ENCODE data around the gene OR5C1. TPM values are rescaled to one million over a fixed set of nuclear protein-coding genes. Genes with fewer than 3 reads are reported as not detected.

Gene OR5C1
- not detected for polyA plus RNA-seq (2013, experiment 1 of 2)
- polyA plus RNA-seq (2013, experiment 2 of 2) = not detected

DNA sequence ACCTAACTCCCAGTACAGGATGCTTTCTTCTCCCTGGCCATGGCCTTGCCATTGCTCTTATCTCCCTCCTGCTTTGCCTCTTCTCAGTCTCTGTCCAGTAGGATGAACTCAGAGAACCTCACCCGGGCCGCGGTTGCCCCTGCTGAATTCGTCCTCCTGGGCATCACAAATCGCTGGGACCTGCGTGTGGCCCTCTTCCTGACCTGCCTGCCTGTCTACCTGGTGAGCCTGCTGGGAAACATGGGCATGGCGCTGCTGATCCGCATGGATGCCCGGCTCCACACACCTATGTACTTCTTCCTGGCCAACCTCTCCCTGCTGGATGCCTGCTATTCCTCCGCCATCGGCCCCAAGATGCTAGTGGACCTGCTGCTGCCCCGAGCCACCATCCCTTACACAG, at the start of gene OR5C1:
TSS of gene OR5C1 (plus strand) at position 103 of the 400 bp plus-strand sequence. CDS start at position 103, 0 bp downstream.
- no peak within 1 kb of the TSS for H3K4me3 ChIP-seq (ENCODE audit: extremely low read depth, insufficient read depth, low read length, poor library complexity, severe bottlenecking)
- H3K27ac ChIP-seq (ENCODE audit: low read depth, low read length, severe bottlenecking) = no peak within 1 kb of the TSS
- H3K36me3 ChIP-seq (ENCODE audit: control insufficient read depth, insufficient read depth, low read length) = no peaks in the 10 kb centered on the region
- no peaks in the 10 kb centered on the region for H3K4me1 ChIP-seq (ENCODE audit: control insufficient read depth, insufficient read depth, low read length, poor library complexity, severe bottlenecking)
- WGBS, 2 experiments (ENCODE audit: insufficient coverage in 2 of 2) = 88 to 93% methylated on average over 6 to 12 of the region's 12 CpGs
- H3K9me3 ChIP-seq (ENCODE audit: control insufficient read depth, low read length) = no peaks in the 10 kb centered on the region

- no peaks in the 10 kb centered on the region for H3K4me1 ChIP-seq (ENCODE audit: control insufficient read depth, insufficient read depth, low read length, poor library complexity, severe bottlenecking)
- no peak within 1 kb of the TSS for H3K27ac ChIP-seq (ENCODE audit: low read depth, low read length, severe bottlenecking)
- 60 to 67% methylated on average over 6 of the region's 6 CpGs for WGBS, 2 experiments (ENCODE audit: insufficient coverage in 2 of 2)
- no peak within 1 kb of the TSS for H3K4me3 ChIP-seq (ENCODE audit: extremely low read depth, insufficient read depth, low read length, poor library complexity, severe bottlenecking)
- H3K36me3 ChIP-seq (ENCODE audit: control insufficient read depth, insufficient read depth, low read length) = no peaks in the 10 kb centered on the region
- peaks cover 21% of the 10 kb centered on the region for H3K9me3 ChIP-seq (ENCODE audit: control insufficient read depth, low read length)
These were observed 46.7 kb upstream of the OR5C1 start, which contains the start of gene OR1L6 for GRCh38 chr9:122742003-122742402. Gene OR1L6 (plus strand): TSS chr9:122742303. CDS start chr9:122749848, 7,545 bp downstream.

DNA sequence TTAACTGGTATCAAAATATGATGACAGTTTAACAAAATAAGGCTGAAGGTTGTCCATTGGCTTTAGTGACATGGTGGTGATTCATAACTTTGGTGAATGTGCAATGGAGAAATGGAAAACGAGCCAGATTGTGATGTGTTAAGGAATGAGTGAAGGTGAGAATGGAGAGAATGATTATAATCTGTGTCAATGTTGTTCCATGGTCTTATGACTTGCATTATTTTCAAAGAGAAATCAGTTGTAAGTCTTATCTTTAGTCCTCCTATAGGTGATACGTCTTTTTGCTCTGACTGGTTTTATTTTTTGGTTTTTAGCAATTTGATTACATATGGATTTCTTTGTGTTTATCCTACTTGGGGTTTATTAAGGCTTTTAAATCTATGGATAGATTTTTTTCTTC, 33.9 kb upstream of the OR5C1 start:
- H3K27ac ChIP-seq (ENCODE audit: low read depth, low read length, severe bottlenecking) = no peak overlapping the region
- H3K36me3 ChIP-seq (ENCODE audit: control insufficient read depth, insufficient read depth, low read length) = no peaks in the 10 kb centered on the region
- 0% methylated on average over 1 of the region's 2 CpGs for WGBS, 2 experiments (ENCODE audit: insufficient coverage in 2 of 2)
- H3K9me3 ChIP-seq (ENCODE audit: control insufficient read depth, low read length) = peaks cover 26% of the 10 kb centered on the region
- H3K4me3 ChIP-seq (ENCODE audit: extremely low read depth, insufficient read depth, low read length, poor library complexity, severe bottlenecking) = no peak overlapping the region
- H3K4me1 ChIP-seq (ENCODE audit: control insufficient read depth, insufficient read depth, low read length, poor library complexity, severe bottlenecking) = no peaks in the 10 kb centered on the region

DNA sequence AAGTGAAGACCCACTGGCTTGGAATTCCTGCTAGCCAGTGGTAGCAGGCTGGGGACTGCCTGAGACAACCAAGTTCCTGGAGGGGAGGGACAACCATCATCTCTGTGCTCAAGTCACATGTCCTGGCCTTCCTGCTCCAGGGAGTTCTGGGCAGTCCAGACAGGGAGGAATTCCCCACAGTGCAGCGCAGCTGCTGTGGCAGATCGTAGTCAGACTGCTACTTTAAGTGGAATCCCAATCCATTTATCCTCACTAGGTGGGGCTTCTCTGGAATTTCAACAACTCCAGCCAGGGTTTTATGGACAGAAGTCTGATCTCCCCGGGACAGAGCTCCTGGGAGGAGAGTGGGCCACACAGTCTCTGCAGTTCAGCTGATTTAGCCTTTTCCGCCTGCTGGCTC, 20.9 kb upstream of the OR5C1 start:
- Histone ChIP-seq H3K9me3 (ENCODE audit: control insufficient read depth, low read length) (peaks cover 11% of the 10 kb centered on the region), H3K4me1 (ENCODE audit: control insufficient read depth, insufficient read depth, low read length, poor library complexity, severe bottlenecking) (no peaks in the 10 kb centered on the region), H3K4me3 (ENCODE audit: extremely low read depth, insufficient read depth, low read length, poor library complexity, severe bottlenecking) (no peak overlapping the region), H3K36me3 (ENCODE audit: control insufficient read depth, insufficient read depth, low read length) (no peaks in the 10 kb centered on the region), H3K27ac (ENCODE audit: low read depth, low read length, severe bottlenecking) (no peak overlapping the region)
- WGBS, 2 experiments (ENCODE audit: insufficient coverage in 2 of 2) = 76 to 81% methylated on average over 3 to 4 of the region's 4 CpGs

GRCh38 chr9:122777052-122777451, 11.7 kb upstream of the OR5C1 start:
- Histone ChIP-seq H3K4me3 (ENCODE audit: extremely low read depth, insufficient read depth, low read length, poor library complexity, severe bottlenecking) (no peak overlapping the region), H3K27ac (ENCODE audit: low read depth, low read length, severe bottlenecking) (no peak overlapping the region), H3K9me3 (ENCODE audit: control insufficient read depth, low read length) (peaks cover 6% of the 10 kb centered on the region), H3K36me3 (ENCODE audit: control insufficient read depth, insufficient read depth, low read length) (no peaks in the 10 kb centered on the region), H3K4me1 (ENCODE audit: control insufficient read depth, insufficient read depth, low read length, poor library complexity, severe bottlenecking) (peaks cover 9% of the 10 kb centered on the region)
- 91 to 98% methylated on average over 5 to 6 of the region's 8 CpGs for WGBS, 2 experiments (ENCODE audit: insufficient coverage in 2 of 2)

DNA sequence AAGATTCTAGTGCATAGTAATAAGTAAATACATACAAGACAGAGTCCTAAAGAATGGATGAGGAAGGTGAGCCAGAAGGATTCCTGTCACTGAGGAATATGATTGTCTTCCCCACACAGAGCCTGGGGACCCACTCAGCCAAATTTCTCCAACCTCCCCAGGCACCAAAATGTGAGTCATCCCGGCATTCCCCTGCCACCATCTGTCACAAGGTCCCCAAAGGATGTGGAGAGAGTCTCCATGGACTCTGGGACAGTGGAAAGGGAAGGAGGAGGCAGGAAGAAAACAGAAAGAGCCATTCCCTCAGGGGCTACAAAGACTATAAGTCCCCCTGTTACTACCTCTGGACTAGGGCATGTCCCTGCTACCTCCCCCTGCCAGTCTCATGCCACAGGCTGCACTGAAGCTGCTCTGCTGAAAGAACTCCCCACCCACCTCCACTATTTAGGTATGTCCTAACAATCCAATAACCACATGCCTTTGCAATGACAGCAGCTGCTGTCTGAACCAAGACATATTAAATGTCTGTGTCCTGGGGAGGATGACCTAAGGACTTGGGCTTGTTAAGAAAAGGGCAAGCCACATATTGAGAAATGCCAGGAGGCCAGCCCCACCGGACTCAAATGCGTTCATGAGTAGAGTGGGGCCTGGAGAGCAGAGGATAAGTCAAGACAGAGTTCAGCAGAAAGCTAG, 10.7 kb upstream of the OR5C1 start:
- peaks cover 2% of the 10 kb centered on the region for H3K9me3 ChIP-seq (ENCODE audit: control insufficient read depth, low read length)
- H3K4me1 ChIP-seq (ENCODE audit: control insufficient read depth, insufficient read depth, low read length, poor library complexity, severe bottlenecking) = peaks cover 9% of the 10 kb centered on the region
- WGBS, 2 experiments (ENCODE audit: insufficient coverage in 2 of 2) = 65 to 83% methylated on average over 1 to 2 of the region's 3 CpGs
- H3K4me3 ChIP-seq (ENCODE audit: extremely low read depth, insufficient read depth, low read length, poor library complexity, severe bottlenecking) = no peak overlapping the region
- no peak overlapping the region for H3K27ac ChIP-seq (ENCODE audit: low read depth, low read length, severe bottlenecking)
- no peaks in the 10 kb centered on the region for H3K36me3 ChIP-seq (ENCODE audit: control insufficient read depth, insufficient read depth, low read length)

- Histone ChIP-seq H3K36me3 (ENCODE audit: control insufficient read depth, insufficient read depth, low read length) (no peaks in the 10 kb centered on the region), H3K9me3 (ENCODE audit: control insufficient read depth, low read length) (no peaks in the 10 kb centered on the region), H3K4me1 (ENCODE audit: control insufficient read depth, insufficient read depth, low read length, poor library complexity, severe bottlenecking) (peaks cover 9% of the 10 kb centered on the region), H3K27ac (ENCODE audit: low read depth, low read length, severe bottlenecking) (no peak overlapping the region), H3K4me3 (ENCODE audit: extremely low read depth, insufficient read depth, low read length, poor library complexity, severe bottlenecking) (no peak overlapping the region)
- WGBS, 2 experiments (ENCODE audit: insufficient coverage in 2 of 2) = 89 to 90% methylated on average over 1 to 2 of the region's 3 CpGs
These were observed 9.6 kb upstream of the OR5C1 start for GRCh38 chr9:122779181-122779580.

GRCh38 chr9:122780026-122780425, 8.7 kb upstream of the OR5C1 start:
- H3K36me3 ChIP-seq (ENCODE audit: control insufficient read depth, insufficient read depth, low read length) = no peaks in the 10 kb centered on the region
- no peak overlapping the region for H3K4me3 ChIP-seq (ENCODE audit: extremely low read depth, insufficient read depth, low read length, poor library complexity, severe bottlenecking)
- 80% methylated on average over 1 of the region's 4 CpGs; no CpG with 5 or more reads in 1 of the 2 experiments for WGBS, 2 experiments (ENCODE audit: insufficient coverage in 2 of 2)
- H3K4me1 ChIP-seq (ENCODE audit: control insufficient read depth, insufficient read depth, low read length, poor library complexity, severe bottlenecking) = peaks cover 9% of the 10 kb centered on the region
- H3K9me3 ChIP-seq (ENCODE audit: control insufficient read depth, low read length) = no peaks in the 10 kb centered on the region
- H3K27ac ChIP-seq (ENCODE audit: low read depth, low read length, severe bottlenecking) = no peak overlapping the region

DNA sequence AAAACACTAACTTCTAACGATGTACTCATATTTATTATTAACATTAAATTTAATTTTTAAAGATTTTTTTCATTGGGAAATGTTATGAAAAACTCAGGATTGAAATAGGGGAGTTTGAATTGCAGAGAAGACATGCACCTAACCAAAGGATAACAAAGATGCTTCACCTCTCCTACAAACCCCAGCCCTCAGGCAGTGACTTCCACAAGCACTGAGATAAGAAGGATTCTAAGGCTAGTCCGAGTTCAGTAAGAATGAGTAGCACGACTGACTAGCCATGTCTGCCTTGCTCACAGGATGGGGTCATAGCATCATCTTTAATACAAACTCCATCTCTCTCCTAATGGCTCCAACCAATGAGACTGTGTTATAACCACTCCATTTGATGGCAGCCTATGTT, 7.1 kb upstream of the OR5C1 start:
- Histone ChIP-seq H3K27ac (ENCODE audit: low read depth, low read length, severe bottlenecking) (no peak overlapping the region), H3K4me3 (ENCODE audit: extremely low read depth, insufficient read depth, low read length, poor library complexity, severe bottlenecking) (no peak overlapping the region), H3K4me1 (ENCODE audit: control insufficient read depth, insufficient read depth, low read length, poor library complexity, severe bottlenecking) (peaks cover 9% of the 10 kb centered on the region), H3K36me3 (ENCODE audit: control insufficient read depth, insufficient read depth, low read length) (no peaks in the 10 kb centered on the region), H3K9me3 (ENCODE audit: control insufficient read depth, low read length) (no peaks in the 10 kb centered on the region)
- WGBS, 2 experiments (ENCODE audit: insufficient coverage in 2 of 2) = 50 to 100% methylated on average over 1 to 2 of the region's 3 CpGs

DNA sequence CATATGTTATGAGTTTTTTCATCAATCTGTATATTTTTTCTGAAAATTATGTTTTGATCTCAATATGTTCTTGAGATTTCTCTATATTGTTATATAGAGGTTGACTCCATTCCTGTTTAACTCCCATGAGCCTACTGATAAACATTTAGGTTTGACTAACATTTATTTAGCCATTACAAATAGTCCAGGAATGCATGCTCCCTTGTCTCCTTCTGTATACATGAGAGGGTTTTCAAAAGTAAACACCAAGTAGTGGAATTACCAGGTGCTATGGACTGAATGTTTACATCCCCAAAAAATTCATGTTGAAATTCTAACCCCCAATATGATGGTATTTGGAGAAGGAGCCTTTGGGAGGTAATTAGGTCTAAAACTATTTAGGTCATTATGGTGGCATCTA, 3.5 kb upstream of the OR5C1 start:
- Histone ChIP-seq H3K27ac (ENCODE audit: low read depth, low read length, severe bottlenecking) (no peak overlapping the region), H3K4me3 (ENCODE audit: extremely low read depth, insufficient read depth, low read length, poor library complexity, severe bottlenecking) (no peak overlapping the region), H3K9me3 (ENCODE audit: control insufficient read depth, low read length) (no peaks in the 10 kb centered on the region), H3K36me3 (ENCODE audit: control insufficient read depth, insufficient read depth, low read length) (no peaks in the 10 kb centered on the region), H3K4me1 (ENCODE audit: control insufficient read depth, insufficient read depth, low read length, poor library complexity, severe bottlenecking) (no peaks in the 10 kb centered on the region)

- Histone ChIP-seq H3K4me1 (ENCODE audit: control insufficient read depth, insufficient read depth, low read length, poor library complexity, severe bottlenecking) (no peaks in the 10 kb centered on the region), H3K27ac (ENCODE audit: low read depth, low read length, severe bottlenecking) (no peak overlapping the region), H3K4me3 (ENCODE audit: extremely low read depth, insufficient read depth, low read length, poor library complexity, severe bottlenecking) (no peak overlapping the region), H3K9me3 (ENCODE audit: control insufficient read depth, low read length) (no peaks in the 10 kb centered on the region), H3K36me3 (ENCODE audit: control insufficient read depth, insufficient read depth, low read length) (no peaks in the 10 kb centered on the region)
- WGBS, 2 experiments (ENCODE audit: insufficient coverage in 2 of 2) = 60 to 100% methylated on average over 1 of the region's 4 CpGs
These were observed 2.4 kb upstream of the OR5C1 start for GRCh38 chr9:122786338-122786737.

Data from mesodermal cell (in vitro differentiated cells).